Mesodermal cell (in vitro differentiated cells): ENCODE data around the gene KIAA2012.

Source experiments
- H3K27ac ChIP-seq: 2 replicates; pipeline ENCODE4 v1.7.0; 2013; ENCODE audit warnings: mild to moderate bottlenecking, low read depth, low read length, moderate library complexity; ENCODE audit not compliant: severe bottlenecking
- H3K36me3 ChIP-seq: 2 replicates; pipeline ENCODE4 v1.7.1; 2013; ENCODE audit warnings: mild to moderate bottlenecking, low read length, moderate library complexity; ENCODE audit not compliant: control insufficient read depth, insufficient read depth
- H3K4me1 ChIP-seq: one replicate; pipeline ENCODE4 v1.7.1; 2013; ENCODE audit warnings: mild to moderate bottlenecking, low read length; ENCODE audit not compliant: insufficient read depth, control insufficient read depth, poor library complexity, severe bottlenecking
- H3K4me3 ChIP-seq: 2 replicates; pipeline ENCODE4 v1.7.0; 2013; ENCODE audit warnings: low read length, control low read depth, mild to moderate bottlenecking; ENCODE audit not compliant: insufficient read depth, poor library complexity, severe bottlenecking; ENCODE audit errors: extremely low read depth
- H3K9me3 ChIP-seq: 2 replicates; pipeline ENCODE4 v1.7.1; 2013; ENCODE audit warnings: mild to moderate bottlenecking, low read length, moderate library complexity; ENCODE audit not compliant: control insufficient read depth
- WGBS, 2 experiments: methylation state at CpG; one replicate each; pipeline ENCODE4 v1.1.5; 2013; ENCODE audit warnings: missing lambda C conversion rate in 2 of 2; ENCODE audit not compliant: insufficient coverage in 2 of 2; 5-methylcytosine and 5-hydroxymethylcytosine counted together

KIAA2012 gene

DNA sequence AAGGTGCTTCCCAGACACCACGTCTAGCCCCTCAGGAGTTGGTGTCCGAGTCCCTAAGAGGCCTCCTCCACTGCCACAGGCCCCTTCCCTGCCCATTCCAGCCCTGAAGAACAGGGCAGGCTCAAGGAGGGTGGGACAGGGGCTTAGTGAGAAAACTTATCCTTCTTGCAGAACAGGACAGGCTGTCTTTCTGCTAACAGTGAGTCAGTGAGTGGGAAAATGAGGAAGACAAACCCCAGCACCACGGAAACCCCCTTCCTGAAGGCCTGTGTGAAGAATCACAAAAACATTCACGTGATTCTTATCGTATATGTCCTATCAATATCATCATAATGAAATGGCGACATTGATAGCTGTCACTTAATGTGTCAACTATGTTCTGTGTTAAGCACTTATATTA is 29.6 kb upstream of the KIAA2012 start:
- H3K36me3 ChIP-seq: no peaks in the 10 kb centered on the region
- H3K9me3 ChIP-seq: no peaks in the 10 kb centered on the region
- H3K27ac ChIP-seq: no peak overlapping the region
- peaks cover 21% of the 10 kb centered on the region for H3K4me1 ChIP-seq
- WGBS, 2 experiments: 40 to 95% methylated on average over 1 to 5 of the region's 6 CpGs
- no peak overlapping the region for H3K4me3 ChIP-seq

DNA sequence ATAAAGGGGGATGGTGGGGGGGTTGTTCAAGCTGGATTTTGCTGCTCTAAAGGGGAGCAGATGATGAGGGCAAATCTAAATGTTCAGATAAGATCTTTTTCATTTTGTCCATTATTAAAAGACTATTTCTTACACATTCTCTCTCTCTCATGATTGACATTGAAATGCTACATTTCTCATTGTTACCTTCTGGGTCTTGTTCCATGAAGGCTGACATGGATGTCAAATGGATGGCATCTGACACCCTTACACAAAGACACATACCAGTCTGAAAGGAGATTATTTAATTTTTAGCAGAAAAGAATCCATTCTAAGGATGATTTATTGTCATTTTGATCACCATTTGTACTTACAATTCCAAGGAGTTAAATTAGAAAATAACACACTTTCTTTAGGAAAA is 28.3 kb upstream of the KIAA2012 start:
- H3K4me1 ChIP-seq: peaks cover 8% of the 10 kb centered on the region
- no peaks in the 10 kb centered on the region for H3K36me3 ChIP-seq
- H3K4me3 ChIP-seq: no peak overlapping the region
- no peaks in the 10 kb centered on the region for H3K9me3 ChIP-seq
- H3K27ac ChIP-seq: no peak overlapping the region

DNA sequence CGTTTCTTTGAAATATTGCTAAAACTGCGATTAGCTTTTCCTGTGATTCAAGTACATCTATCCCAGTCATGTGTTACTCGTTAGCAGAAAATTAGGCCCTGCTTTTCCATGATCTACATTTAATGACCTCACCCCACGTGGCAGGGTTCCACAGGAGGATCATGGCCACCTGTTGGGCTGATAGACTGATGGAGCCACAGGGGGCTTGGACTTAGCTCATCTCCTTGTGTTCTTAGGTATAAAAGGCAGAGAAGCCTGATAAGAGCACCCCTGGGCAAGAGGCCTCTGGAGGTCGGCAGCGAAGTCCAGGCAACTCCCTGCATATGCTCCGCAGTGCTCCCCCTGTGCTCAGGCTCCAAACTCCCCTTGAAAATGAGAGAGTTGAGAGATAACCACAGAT is 26.5 kb upstream of the KIAA2012 start:
- no peak overlapping the region for H3K27ac ChIP-seq
- H3K4me1 ChIP-seq: peaks cover 8% of the 10 kb centered on the region
- H3K36me3 ChIP-seq: no peaks in the 10 kb centered on the region
- no peaks in the 10 kb centered on the region for H3K9me3 ChIP-seq
- WGBS, 2 experiments: 85 to 89% methylated on average over 4 to 6 of the region's 7 CpGs
- H3K4me3 ChIP-seq: no peak overlapping the region

DNA sequence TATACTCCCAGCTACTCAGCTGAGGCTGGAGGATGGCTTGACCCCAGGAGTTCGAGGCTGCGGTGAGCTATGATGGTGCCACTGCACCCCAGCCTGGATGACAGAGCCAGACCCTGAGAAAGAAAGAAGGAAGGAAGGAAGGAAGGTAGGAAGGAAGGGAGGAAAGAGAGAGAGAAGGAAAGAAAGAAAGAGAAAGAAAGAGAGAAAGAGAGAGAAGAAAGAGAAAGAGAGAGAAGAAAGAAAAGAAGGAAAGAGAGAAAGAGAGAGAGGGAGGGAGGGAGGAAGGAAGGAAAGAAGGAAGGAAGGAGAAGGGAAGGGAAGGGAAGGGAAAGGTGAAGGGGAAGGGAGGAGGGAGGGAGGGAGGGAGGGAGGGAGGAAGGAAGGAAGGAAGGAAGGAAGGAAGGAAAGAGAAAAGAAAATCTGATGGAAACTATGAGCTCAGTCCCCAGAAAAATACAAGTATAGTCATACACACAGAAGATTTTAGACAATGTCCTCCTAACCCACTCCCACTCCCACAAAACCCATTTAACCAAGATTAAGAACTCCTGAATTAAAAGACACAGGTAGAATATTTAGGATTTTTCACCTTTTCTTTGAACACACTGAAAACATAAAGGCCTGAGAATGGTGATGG is 23.8 kb upstream of the KIAA2012 start:
- 95 to 100% methylated on average over 1 to 2 of the region's 2 CpGs for WGBS, 2 experiments
- Histone ChIP-seq H3K9me3 (no peaks in the 10 kb centered on the region), H3K4me1 (peaks cover 14% of the 10 kb centered on the region), H3K36me3 (no peaks in the 10 kb centered on the region), H3K27ac (no peak overlapping the region), H3K4me3 (no peak overlapping the region)

DNA sequence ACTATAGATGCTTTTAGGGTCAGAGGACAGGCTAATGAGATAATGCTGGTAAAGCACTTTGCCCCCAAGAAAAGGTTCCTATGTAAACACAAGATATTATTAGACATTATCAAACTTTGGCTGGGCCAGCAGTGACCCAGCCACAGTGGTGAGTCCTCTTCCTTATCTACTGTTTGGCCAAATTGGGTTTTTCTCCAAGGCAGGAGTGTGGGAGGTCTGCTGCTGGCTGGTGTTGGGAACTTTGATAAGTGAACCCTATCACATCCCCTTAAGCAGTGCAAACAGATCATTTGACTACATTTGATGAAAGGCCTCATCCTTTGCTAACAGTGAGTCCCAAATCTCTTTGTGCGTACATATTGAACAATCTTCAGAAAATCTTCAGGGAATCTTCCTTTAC is 23.2 kb upstream of the KIAA2012 start:
- no peaks in the 10 kb centered on the region for H3K9me3 ChIP-seq
- H3K4me1 ChIP-seq: peaks cover 14% of the 10 kb centered on the region
- H3K4me3 ChIP-seq: no peak overlapping the region
- WGBS, 2 experiments: no CpG with 5 or more reads among the region's 1 CpG
- H3K36me3 ChIP-seq: no peaks in the 10 kb centered on the region
- no peak overlapping the region for H3K27ac ChIP-seq

DNA sequence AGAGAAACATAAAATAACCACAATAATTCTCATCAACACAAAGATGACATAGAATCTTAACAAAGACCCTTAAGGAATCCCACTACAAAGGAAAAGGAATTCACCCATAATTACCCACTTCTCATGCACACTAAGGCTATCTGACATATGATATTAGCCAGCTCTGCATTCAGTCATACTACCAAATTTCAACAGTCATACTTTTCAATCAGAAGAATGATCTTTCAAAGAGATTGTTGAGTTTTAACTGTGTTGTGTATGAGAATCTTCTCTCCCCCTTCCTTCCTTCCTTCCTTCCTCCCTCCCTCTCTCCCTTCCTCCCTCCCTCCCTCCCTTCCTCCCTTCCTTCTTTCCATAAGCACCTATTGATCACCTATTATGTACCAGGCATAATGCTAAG is 22.4 kb upstream of the KIAA2012 start:
- Histone ChIP-seq H3K4me1 (peaks cover 11% of the 10 kb centered on the region), H3K27ac (no peak overlapping the region), H3K9me3 (no peaks in the 10 kb centered on the region), H3K4me3 (no peak overlapping the region), H3K36me3 (no peaks in the 10 kb centered on the region)

DNA sequence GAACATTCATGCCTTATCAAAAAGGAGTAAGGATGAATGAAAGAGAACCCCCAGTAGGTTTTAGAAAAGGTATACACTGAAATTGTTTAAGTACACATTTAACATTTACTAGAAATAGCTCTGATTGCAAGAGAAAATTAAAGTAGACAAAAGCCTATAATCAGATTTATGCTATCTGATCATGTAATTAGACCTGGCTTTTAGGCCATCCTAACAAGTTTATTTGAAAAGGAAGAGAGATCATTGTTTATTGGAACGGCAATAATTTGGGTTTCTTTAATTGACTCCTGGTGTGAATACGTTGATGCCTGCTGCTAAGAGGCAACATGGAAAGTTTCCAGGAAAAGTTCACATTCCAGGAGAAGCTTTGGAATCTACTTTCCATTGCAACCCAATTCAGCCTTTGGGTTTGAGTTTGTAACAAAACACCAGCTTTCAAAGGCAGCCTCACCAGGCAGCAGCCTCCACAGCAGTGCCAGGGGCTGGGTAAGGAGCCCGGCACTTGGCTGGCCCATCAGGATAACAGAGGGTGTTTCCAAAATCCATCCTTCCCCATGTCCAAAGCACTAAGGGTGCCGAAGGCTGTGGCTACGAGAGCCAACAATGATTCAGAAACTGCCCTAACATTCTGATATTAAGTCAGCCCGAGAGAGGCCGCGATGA is 21.4 kb upstream of the KIAA2012 start:
- H3K27ac ChIP-seq: no peak overlapping the region
- H3K4me3 ChIP-seq: no peak overlapping the region
- H3K36me3 ChIP-seq: no peaks in the 10 kb centered on the region
- no peaks in the 10 kb centered on the region for H3K9me3 ChIP-seq
- 40 to 63% methylated on average over 1 to 5 of the region's 8 CpGs for WGBS, 2 experiments
- peaks cover 11% of the 10 kb centered on the region for H3K4me1 ChIP-seq

DNA sequence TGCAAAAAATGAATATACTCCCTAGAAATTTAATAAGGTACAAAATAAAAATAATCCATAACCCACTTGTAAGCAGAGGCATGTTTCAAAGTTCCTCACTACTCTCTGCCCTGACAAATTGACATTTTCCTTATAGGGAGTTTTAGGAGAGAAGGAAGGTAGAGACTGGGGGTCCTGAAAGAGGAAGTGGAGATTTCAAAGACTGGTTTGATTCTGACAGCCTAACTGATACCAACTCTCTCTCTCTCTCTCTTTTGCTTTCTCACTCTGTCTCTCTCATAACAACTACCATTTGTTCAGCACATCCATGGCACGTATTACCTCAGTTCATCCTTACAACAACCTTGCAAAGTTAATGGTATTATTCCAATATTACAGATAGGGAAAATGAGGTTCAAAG is 20.8 kb upstream of the KIAA2012 start:
- no peak overlapping the region for H3K27ac ChIP-seq
- peaks cover 11% of the 10 kb centered on the region for H3K4me1 ChIP-seq
- no peaks in the 10 kb centered on the region for H3K36me3 ChIP-seq
- no peaks in the 10 kb centered on the region for H3K9me3 ChIP-seq
- no peak overlapping the region for H3K4me3 ChIP-seq
- no CpG with 5 or more reads among the region's 1 CpG for WGBS, 2 experiments

DNA sequence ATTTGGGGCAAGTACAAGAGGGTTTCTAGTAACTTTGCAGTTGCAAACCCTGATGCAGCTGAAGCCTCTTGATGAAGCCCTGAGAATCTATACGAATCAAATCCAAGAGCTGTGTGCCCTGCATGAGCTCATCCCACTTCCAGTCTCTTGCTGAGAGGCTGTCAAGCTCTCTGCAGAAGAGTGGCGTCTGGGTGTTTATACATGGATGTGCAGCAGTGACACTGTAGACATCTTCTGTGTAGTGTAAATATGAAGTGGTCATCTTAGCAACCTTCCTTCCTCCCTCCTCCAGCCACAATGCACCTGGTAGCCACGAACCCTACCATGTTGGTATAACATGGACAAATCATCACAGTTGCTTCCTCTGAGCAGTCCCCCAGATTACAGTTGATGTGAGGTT is 18.4 kb upstream of the KIAA2012 start:
- WGBS, 2 experiments: 20 to 81% methylated on average over 1 to 2 of the region's 3 CpGs

DNA sequence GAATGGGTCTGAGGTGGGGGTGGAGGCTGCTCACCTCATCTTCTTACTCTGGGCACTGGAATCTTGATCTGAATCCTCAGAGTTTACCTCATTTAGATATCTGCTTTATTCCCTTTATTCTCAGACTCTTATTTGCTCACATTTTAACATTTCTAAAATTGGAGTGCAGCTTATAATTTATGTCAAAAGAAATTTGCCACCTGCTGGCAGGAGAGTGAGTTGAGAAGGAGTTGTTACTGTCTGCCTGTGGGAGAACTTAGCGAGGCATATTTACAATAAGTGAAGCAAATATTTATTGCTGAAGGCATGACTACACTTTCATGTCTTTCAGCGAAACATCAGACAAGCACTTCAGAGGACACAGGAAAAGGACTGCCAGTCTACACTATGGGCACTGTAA is 16.4 kb upstream of the KIAA2012 start:
- H3K27ac ChIP-seq: no peak overlapping the region
- H3K9me3 ChIP-seq: no peaks in the 10 kb centered on the region
- peaks cover 6% of the 10 kb centered on the region for H3K4me1 ChIP-seq
- WGBS, 2 experiments: 60 to 100% methylated on average over 1 of the region's 2 CpGs
- H3K4me3 ChIP-seq: no peak overlapping the region
- no peaks in the 10 kb centered on the region for H3K36me3 ChIP-seq

More for the DNA sequence above, 18.4 kb upstream of the KIAA2012 start:
- Histone ChIP-seq H3K4me1 (peaks cover 11% of the 10 kb centered on the region), H3K36me3 (no peaks in the 10 kb centered on the region), H3K9me3 (no peaks in the 10 kb centered on the region), H3K4me3 (no peak overlapping the region), H3K27ac (no peak overlapping the region)

DNA sequence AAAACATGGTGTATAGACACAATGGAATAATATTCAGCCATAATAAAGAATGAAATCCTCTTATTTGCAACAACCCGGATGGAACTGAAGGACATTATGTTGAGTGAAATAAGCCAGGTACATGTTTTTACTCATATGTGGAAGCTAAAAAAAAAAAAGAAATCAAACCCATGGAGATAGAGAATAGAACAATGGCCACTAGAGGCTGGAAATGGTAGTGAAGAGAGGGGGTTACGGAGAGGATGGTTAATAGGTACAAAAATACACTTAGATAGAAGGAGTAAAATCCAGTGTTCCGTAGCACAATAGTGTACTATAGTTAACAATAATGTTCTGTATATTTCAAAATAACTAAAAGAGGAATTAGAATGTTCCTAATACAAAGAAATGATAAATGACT is 12.8 kb upstream of the KIAA2012 start:
- Histone ChIP-seq H3K36me3 (no peaks in the 10 kb centered on the region), H3K4me3 (no peak overlapping the region), H3K27ac (no peak overlapping the region), H3K4me1 (peaks cover 17% of the 10 kb centered on the region), H3K9me3 (no peaks in the 10 kb centered on the region)
- no CpG with 5 or more reads among the region's 3 CpGs for WGBS, 2 experiments
